Activated CD8-positive, alpha-beta memory T cell treated with anti-CD3 and anti-CD28 coated beads, Interleukin-2, amount 50 U/mL, for 24 hours (primary cell): ENCODE results near the gene MCF2L2.
"Not testable (repeated sequence)": the region's sequence is repeated elsewhere in the genome, so short reads cannot be mapped to it uniquely, and the experiment has no call there.

ENCODE experiments used
- DNase-seq: peaks from one replicate; pipeline ENCODE4 v3.0.0-alpha.2; 2020; ENCODE audit errors: extremely low read depth

MCF2L2 gene

GRCh38 chr3:183233966-183234365 is 194.5 kb downstream of the MCF2L2 start:
- no peak for DNase-seq

- DNase-seq: no peak
These were observed 197.6 kb downstream of the MCF2L2 start for GRCh38 chr3:183230826-183231225.

- not testable (repeated sequence) for DNase-seq
These were observed 198.2 kb downstream of the MCF2L2 start for GRCh38 chr3:183230251-183230650.

GRCh38 chr3:183229178-183229577 is 199.2 kb downstream of the MCF2L2 start:
- no peak for DNase-seq

GRCh38 chr3:183227586-183227985 is 200.8 kb downstream of the MCF2L2 start:
- no peak for DNase-seq

GRCh38 chr3:183226333-183226890 is 202.0 kb downstream of the MCF2L2 start:
- DNase-seq: no peak

- no peak for DNase-seq
These were observed 204.0 kb downstream of the MCF2L2 start for GRCh38 chr3:183224180-183224970.

- DNase-seq: no peak
These were observed 205.7 kb downstream of the MCF2L2 start for GRCh38 chr3:183222631-183223235.

GRCh38 chr3:183220828-183221227 is 207.6 kb downstream of the MCF2L2 start:
- DNase-seq: no peak

GRCh38 chr3:183218826-183219225 is 209.6 kb downstream of the MCF2L2 start:
- DNase-seq: no peak

- no peak for DNase-seq
These were observed 210.7 kb downstream of the MCF2L2 start for GRCh38 chr3:183217548-183218332.

- no peak for DNase-seq
These were observed 212.7 kb downstream of the MCF2L2 start for GRCh38 chr3:183215591-183216202.

GRCh38 chr3:183214277-183214612 is 214.2 kb downstream of the MCF2L2 start:
- DNase-seq: no peak

GRCh38 chr3:183213415-183214276 is 214.8 kb downstream of the MCF2L2 start:
- no peak for DNase-seq

- no peak for DNase-seq
These were observed 215.9 kb downstream of the MCF2L2 start for GRCh38 chr3:183212565-183212964.

- no peak for DNase-seq
These were observed 216.3 kb downstream of the MCF2L2 start for GRCh38 chr3:183212096-183212495.

- DNase-seq: no peak
These were observed 217.1 kb downstream of the MCF2L2 start for GRCh38 chr3:183211352-183211751.

- DNase-seq: no peak
These were observed 217.5 kb downstream of the MCF2L2 start for GRCh38 chr3:183210862-183211341.

GRCh38 chr3:183210341-183210740 is 218.1 kb downstream of the MCF2L2 start:
- no peak for DNase-seq

GRCh38 chr3:183208800-183209199 is 219.6 kb downstream of the MCF2L2 start:
- DNase-seq: no peak

GRCh38 chr3:183208260-183208659 is 220.2 kb downstream of the MCF2L2 start:
- no peak for DNase-seq
